ENCODE measurements around the gene ZNF792.
"Not testable (repeated sequence)": the region's sequence is repeated elsewhere in the genome, so short reads cannot be mapped to it uniquely, and the experiment has no call there.

The ZNF792 gene

GRCh38 chr19:34963573-34964406 lies at the start of gene ZNF792:
Gene ZNF792, minus strand, starts transcription at chr19:34964229. Its CDS starts 567 bp downstream, at chr19:34963662.
- DNase-seq, result no peak

- DNase-seq, result no peak
Observed at GRCh38 chr19:35013041-35013819, 49.2 kb upstream of the ZNF792 start.

- no peak for DNase-seq
Observed at GRCh38 chr19:35011737-35012682, 48.0 kb upstream of the ZNF792 start.

GRCh38 chr19:35011091-35011689 lies 47.2 kb upstream of the ZNF792 start:
- no peak for DNase-seq

GRCh38 chr19:35009424-35010415 lies 45.7 kb upstream of the ZNF792 start:
- no peak for DNase-seq

- no peak for DNase-seq
Observed at GRCh38 chr19:35008891-35009341, 44.9 kb upstream of the ZNF792 start.

- DNase-seq, result not testable (repeated sequence)
Observed at GRCh38 chr19:35007427-35007826, 43.4 kb upstream of the ZNF792 start.

- DNase-seq, result no peak
Observed at GRCh38 chr19:35006999-35007365, 43.0 kb upstream of the ZNF792 start.

GRCh38 chr19:35006342-35006998 lies 42.4 kb upstream of the ZNF792 start:
- no peak for DNase-seq

GRCh38 chr19:35006007-35006341 lies 41.9 kb upstream of the ZNF792 start:
- DNase-seq, result not testable (repeated sequence)

GRCh38 chr19:35005256-35005977 lies 41.4 kb upstream of the ZNF792 start:
- DNase-seq, result no peak

GRCh38 chr19:35004517-35005255 lies 40.7 kb upstream of the ZNF792 start:
- DNase-seq, result no peak

- DNase-seq, result no peak
Observed at GRCh38 chr19:35002037-35002535, 38.1 kb upstream of the ZNF792 start.

GRCh38 chr19:35000647-35001501 lies 36.8 kb upstream of the ZNF792 start:
- no peak for DNase-seq

GRCh38 chr19:35000338-35000646 lies 36.3 kb upstream of the ZNF792 start:
- no peak for DNase-seq

- DNase-seq, result no peak
Observed at GRCh38 chr19:34999498-35000337, 35.7 kb upstream of the ZNF792 start, which contains the start of gene GRAMD1A. Gene GRAMD1A, plus strand, starts transcription at chr19:35000323. Its CDS starts 156 bp downstream, at chr19:35000479.
